Myocyte (in vitro differentiated cells): Measurements from ENCODE around the gene BAIAP2. TPM values are rescaled to one million over a fixed set of nuclear protein-coding genes. Genes with fewer than 3 reads are reported as not detected.
"Not testable (repeated sequence)": the region's sequence is repeated elsewhere in the genome, so short reads cannot be mapped to it uniquely, and the experiment has no call there.

Source experiments
- DNase-seq: peaks from one replicate; pipeline ENCODE4 v3.0.0-alpha.2; 2012; ENCODE audit warnings: low read depth
- total RNA-seq: library from RNA; depleted of rRNA; stranded (reverse); fragments of >200 nt; gene quantifications from 2 replicates; pipeline ENCODE4 v1.2.3, GENCODE V29; 2014

Gene BAIAP2
- total RNA-seq, 1 donor from 2014 or later = 27.4 TPM

GRCh38 chr17:81066072-81066471 lies 31.1 kb downstream of the BAIAP2 start:
- peak; percentile 52 for DNase-seq

GRCh38 chr17:81066771-81067315 lies 31.9 kb downstream of the BAIAP2 start:
- no peak for DNase-seq

GRCh38 chr17:81067391-81067811 lies 32.5 kb downstream of the BAIAP2 start:
- DNase-seq = peak; percentile 44

- no peak for DNase-seq
Observed at GRCh38 chr17:81068411-81069134, 33.6 kb downstream of the BAIAP2 start.

- no peak for DNase-seq
Observed at GRCh38 chr17:81069135-81069645, 34.2 kb downstream of the BAIAP2 start.

GRCh38 chr17:81070541-81071246 lies 35.7 kb downstream of the BAIAP2 start:
- DNase-seq = no peak

- DNase-seq = no peak
Observed at GRCh38 chr17:81071761-81072741, 37.1 kb downstream of the BAIAP2 start.

GRCh38 chr17:81073967-81074839 lies 39.3 kb downstream of the BAIAP2 start:
- no peak for DNase-seq

- peak; percentile 91 for DNase-seq
Observed at GRCh38 chr17:81074875-81075274, 39.9 kb downstream of the BAIAP2 start.

- no peak for DNase-seq
Observed at GRCh38 chr17:81075307-81075706, 40.4 kb downstream of the BAIAP2 start.

- DNase-seq = no peak
Observed at GRCh38 chr17:81076141-81076679, 41.3 kb downstream of the BAIAP2 start.

GRCh38 chr17:81078026-81078913 lies 43.3 kb downstream of the BAIAP2 start:
- DNase-seq = not testable (repeated sequence)

- no peak for DNase-seq
Observed at GRCh38 chr17:81080019-81080418, 45.1 kb downstream of the BAIAP2 start.

GRCh38 chr17:81081222-81082176 lies 46.5 kb downstream of the BAIAP2 start:
- DNase-seq = no peak

GRCh38 chr17:81082177-81083073 lies 47.5 kb downstream of the BAIAP2 start:
- DNase-seq = peak; percentile 73

- no peak for DNase-seq
Observed at GRCh38 chr17:81083125-81083765, 48.3 kb downstream of the BAIAP2 start.
